ENCODE data around the gene MICALL1.

The MICALL1 gene

DNA sequence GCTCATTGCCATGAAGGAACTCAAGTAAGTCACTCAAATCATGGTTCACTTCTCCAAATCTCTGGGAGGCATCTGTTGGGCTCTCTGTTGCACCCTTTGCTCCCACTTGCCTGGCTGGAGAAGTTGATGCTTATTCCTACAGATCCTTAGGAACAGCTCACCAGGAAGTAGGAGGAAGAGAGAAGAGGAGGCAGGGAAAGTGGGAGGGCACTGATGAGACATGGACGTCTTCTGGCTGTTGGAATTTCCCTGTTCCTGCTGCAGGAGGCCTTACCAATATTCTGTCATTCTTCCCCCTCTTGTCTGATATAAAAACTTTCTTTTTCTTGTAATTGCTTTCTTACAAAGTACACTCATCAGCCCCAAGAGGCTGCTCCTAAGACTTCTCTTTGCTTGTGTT lies 61.0 kb downstream of the MICALL1 start:
- ChIA-PET CTCF (no interaction called here), POLR2A (no interaction called here)
- no peak for DNase-seq (ENCODE audit: extremely low spot score)
- TF ChIP-seq FOXK2 (IDR thresholded peaks at IDR 0.05) (no peak), L3MBTL2 (conservative IDR thresholded peaks at IDR 0.05) (no peak), ARNT (IDR thresholded peaks at IDR 0.05) (no peak), CTBP1 (IDR thresholded peaks at IDR 0.05; ENCODE audit: borderline replicate concordance) (no peak), HDGF (IDR thresholded peaks at IDR 0.05; ENCODE audit: borderline replicate concordance) (no peak), FOXM1 (IDR thresholded peaks at IDR 0.05; ENCODE audit: borderline replicate concordance) (no peak)
- TF ChIP-seq, protein P1, sequence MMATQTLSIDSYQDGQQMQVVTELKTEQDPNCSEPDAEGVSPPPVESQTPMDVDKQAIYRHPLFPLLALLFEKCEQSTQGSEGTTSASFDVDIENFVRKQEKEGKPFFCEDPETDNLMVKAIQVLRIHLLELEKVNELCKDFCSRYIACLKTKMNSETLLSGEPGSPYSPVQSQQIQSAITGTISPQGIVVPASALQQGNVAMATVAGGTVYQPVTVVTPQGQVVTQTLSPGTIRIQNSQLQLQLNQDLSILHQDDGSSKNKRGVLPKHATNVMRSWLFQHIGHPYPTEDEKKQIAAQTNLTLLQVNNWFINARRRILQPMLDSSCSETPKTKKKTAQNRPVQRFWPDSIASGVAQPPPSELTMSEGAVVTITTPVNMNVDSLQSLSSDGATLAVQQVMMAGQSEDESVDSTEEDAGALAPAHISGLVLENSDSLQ (IDR thresholded peaks at IDR 0.05), result no peak

DNA sequence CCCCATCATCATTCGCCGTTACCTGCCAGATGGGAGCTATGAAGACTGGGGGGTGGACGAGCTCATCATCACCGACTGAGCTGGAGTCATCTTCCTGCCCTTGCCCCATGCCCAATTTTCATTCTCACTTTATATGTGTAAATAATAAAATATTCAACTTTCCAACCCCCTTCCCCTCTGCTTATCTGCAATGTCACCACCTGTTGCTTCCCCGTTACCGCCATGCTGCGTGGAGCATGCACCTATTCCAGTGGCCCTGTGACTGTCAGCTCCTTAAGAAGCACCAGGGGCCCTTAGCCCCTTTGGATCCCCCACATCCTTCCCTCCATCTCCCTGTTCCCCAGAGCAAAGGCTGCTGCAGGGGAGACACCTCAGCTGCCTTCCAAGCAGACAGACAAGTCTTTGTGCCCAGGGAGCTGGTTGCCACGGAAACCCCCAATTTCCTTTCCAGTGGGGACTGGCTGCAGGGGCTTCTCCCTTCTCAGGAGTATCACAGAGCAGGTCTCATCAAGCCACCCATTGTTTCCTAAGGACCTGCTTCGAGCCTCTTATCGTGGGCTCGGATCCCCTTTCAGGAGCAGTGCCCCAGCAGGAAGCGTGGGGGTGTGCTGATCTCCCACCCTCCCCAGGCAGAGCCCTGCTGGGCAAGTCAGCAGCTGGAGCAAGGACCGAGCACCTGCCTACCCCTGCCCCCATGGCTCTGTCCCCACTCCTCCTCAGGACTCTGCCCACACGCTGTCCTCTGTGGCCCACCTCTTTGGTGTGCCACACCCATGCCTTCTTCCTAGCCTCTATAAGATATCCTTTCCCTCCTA lies 61.7 kb downstream of the MICALL1 start:
- CTCF ChIA-PET, result interaction anchor here (0.6 to 1.4 kb wide), 2 partner anchors 13 to 77 kb away, joined by 3 to 5 read pairs; no protein-coding TSS in a partner anchor
- TF ChIP-seq LEF1 (IDR thresholded peaks at IDR 0.05; ENCODE audit: borderline replicate concordance) (no peak), FOXM1 (IDR thresholded peaks at IDR 0.05; ENCODE audit: borderline replicate concordance) (no peak), BHLHE40 (IDR thresholded peaks at IDR 0.05; ENCODE audit: borderline replicate concordance) (no peak), FOXA1 (IDR thresholded peaks at IDR 0.05) (no peak), ELF4 (IDR thresholded peaks at IDR 0.05) (no peak)
- DNase-seq (ENCODE audit: extremely low spot score), result no peak
- POLR2A ChIA-PET, result no interaction called here

DNA sequence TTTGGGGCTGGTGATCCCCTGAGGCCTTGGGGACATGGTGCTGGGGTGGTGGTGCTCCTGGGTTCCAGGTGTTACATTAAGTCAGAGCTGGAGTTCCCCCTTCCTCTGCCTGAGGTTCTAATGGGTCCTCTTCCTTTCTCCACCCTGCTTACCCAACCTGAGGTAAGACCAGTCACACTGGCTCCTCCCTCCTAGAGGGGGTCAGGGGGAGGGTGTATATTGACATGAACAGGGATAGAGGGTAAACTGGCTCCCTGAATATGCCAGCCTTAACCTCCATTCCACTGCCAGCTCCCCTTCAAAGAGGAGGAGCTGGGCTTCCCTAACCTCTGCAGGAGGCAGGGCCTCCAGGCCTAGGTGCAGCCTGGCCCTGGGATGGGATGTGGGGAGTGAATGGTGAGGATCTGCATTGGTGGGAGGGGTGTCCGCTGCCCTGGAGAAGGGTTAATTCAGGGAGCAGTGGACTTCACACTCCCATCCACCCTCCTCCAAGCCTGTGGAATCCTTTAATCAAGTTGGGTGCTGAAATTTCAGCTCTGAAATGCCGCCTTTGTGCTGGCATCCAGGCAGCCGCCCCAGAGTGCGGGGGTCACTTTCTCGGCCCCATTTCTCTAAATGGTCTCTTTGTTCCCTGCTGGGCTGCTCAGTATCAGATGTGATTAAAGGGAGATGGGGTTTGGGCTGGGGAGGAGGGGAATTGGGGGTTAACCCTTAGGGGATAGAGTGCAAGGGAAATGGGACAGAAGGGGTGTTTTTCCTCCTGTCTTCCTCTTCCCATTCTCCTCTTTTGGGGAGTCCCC lies 62.6 kb downstream of the MICALL1 start:
- DNase-seq (ENCODE audit: extremely low spot score), result no peak
- TF ChIP-seq FOXA1 (IDR thresholded peaks at IDR 0.05) (no peak), FOXM1 (IDR thresholded peaks at IDR 0.05; ENCODE audit: borderline replicate concordance) (no peak), TARDBP (IDR thresholded peaks at IDR 0.05) (no peak), ELF4 (IDR thresholded peaks at IDR 0.05) (no peak), L3MBTL2 (conservative IDR thresholded peaks at IDR 0.05) (no peak), LEF1 (IDR thresholded peaks at IDR 0.05; ENCODE audit: borderline replicate concordance) (no peak), BHLHE40 (IDR thresholded peaks at IDR 0.05; ENCODE audit: borderline replicate concordance) (no peak), ZNF384 (IDR thresholded peaks at IDR 0.05) (no peak), SUZ12 (IDR thresholded peaks at IDR 0.05) (no peak)
- ChIA-PET CTCF (interaction anchor here (0.6 to 1.4 kb wide), 3 partner anchors 10 to 78 kb away, joined by 3 to 7 read pairs (median 5); no protein-coding TSS in a partner anchor), POLR2A (no interaction called here)

DNA sequence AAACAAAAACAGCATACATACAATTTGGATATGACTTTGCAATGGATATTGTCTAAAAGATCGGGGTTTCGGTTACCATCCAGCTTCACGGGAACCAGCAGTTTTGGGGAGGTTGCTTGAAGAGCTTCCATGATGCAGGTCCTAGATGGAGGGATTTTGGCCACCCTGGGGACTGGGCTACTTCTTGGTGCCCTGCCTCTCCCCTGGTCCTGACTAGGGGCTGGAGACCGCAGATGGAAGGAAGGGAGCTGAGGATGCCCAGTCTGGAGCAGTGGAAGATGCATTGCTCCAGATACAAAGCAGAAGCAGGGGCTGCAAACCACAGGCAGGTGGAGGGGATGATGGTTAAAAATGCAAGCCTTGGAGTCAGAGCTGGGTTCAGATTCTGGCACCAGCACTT lies 64.8 kb downstream of the MICALL1 start:
- TF ChIP-seq NFRKB (IDR thresholded peaks at IDR 0.05) (no peak), TARDBP (IDR thresholded peaks at IDR 0.05) (no peak), FOXA1 (IDR thresholded peaks at IDR 0.05) (no peak), LEF1 (IDR thresholded peaks at IDR 0.05; ENCODE audit: borderline replicate concordance) (no peak), HDGF (IDR thresholded peaks at IDR 0.05; ENCODE audit: borderline replicate concordance) (no peak), SUZ12 (IDR thresholded peaks at IDR 0.05) (no peak), SP1 (IDR thresholded peaks at IDR 0.05) (no peak), CTBP1 (IDR thresholded peaks at IDR 0.05; ENCODE audit: borderline replicate concordance) (no peak)
- TF ChIP-seq, protein P1 (IDR thresholded peaks at IDR 0.05), result no peak
- CTCF ChIA-PET, result interaction anchor here (0.9 kb wide), 1 partner anchor 133 kb away, joined by 3 read pairs; no protein-coding TSS in a partner anchor
- POLR2A ChIA-PET, result interaction anchor here (1.0 to 3.5 kb wide), 3 partner anchors 17 to 166 kb away, joined by 3 to 15 read pairs (median 5); partner anchors contain the start of genes C22orf23, MICALL1 and POLR2F

DNA sequence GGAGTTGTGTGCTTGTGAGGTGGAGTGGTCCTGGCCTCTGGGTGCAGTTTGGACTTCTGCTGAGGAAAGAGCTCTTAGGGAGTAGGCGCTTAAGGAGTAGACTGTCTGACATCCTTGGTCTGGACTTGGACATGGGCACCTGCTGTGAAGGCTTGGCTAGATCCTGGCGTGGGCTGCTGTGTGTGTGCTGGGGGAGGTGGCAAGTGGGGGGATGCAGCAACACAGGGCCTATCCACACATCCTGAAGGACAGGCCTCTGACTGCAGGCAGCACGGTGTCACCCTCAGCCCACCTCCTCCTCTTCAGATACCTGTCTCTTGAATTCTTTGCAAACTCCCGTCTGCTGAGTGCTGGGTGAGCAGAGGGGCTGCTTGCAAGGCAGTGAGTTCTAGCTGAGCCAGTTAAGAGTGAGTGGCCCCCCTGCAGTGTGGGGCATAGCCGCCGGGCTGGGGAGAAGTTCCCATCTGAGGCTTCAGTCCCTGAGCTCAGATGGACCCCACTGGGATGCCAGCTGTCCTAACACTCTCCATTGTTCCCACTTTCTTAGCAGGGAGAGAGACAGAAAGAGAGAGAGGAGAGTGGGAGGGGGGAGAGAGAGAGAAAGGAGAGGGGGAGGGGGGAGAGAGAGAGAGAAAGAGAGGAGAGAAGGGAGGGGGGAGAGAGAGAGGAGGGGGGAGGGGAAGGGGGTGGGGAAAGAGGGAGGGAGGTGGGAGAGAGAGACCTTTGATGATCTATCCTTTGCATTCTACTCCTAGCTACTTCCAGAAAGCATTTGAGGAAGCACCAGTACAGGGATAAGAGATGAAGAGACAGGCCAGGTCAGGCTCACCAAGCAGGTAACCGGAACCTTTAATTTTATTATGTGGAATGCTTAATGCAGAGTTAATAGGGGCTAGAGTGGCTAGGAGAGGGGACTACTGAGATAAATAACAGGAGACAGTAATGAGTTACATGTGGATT lies 65.7 kb downstream of the MICALL1 start:
- POLR2A ChIA-PET, result interaction anchor here (0.5 to 3.5 kb wide), 3 partner anchors 13 to 66 kb away, joined by 3 to 15 read pairs (median 5); partner anchors contain the start of genes C22orf23, MICALL1 and POLR2F
- TF ChIP-seq SP1 (IDR thresholded peaks at IDR 0.05), result no peak
- TF ChIP-seq HDGF (IDR thresholded peaks at IDR 0.05; ENCODE audit: borderline replicate concordance), result no peak
- no peak for TF ChIP-seq FOXM1 (IDR thresholded peaks at IDR 0.05; ENCODE audit: borderline replicate concordance)
- TF ChIP-seq, protein P1 (IDR thresholded peaks at IDR 0.05), result no peak
- no peak for TF ChIP-seq ARNT (IDR thresholded peaks at IDR 0.05)
- no peak for TF ChIP-seq LEF1 (IDR thresholded peaks at IDR 0.05; ENCODE audit: borderline replicate concordance)
- no peak for TF ChIP-seq TARDBP (IDR thresholded peaks at IDR 0.05)
- TF ChIP-seq FOXA1 (IDR thresholded peaks at IDR 0.05), result no peak
- no peak for TF ChIP-seq NFRKB (IDR thresholded peaks at IDR 0.05)
- TF ChIP-seq BHLHE40 (IDR thresholded peaks at IDR 0.05; ENCODE audit: borderline replicate concordance), result no peak
- no peak for TF ChIP-seq ELF4 (IDR thresholded peaks at IDR 0.05)
- TF ChIP-seq FOXK2 (IDR thresholded peaks at IDR 0.05), result no peak
- TF ChIP-seq L3MBTL2 (conservative IDR thresholded peaks at IDR 0.05), result no peak
- TF ChIP-seq CTBP1 (IDR thresholded peaks at IDR 0.05; ENCODE audit: borderline replicate concordance), result no peak
- no peak for TF ChIP-seq SUZ12 (IDR thresholded peaks at IDR 0.05)
- TF ChIP-seq ZNF384 (IDR thresholded peaks at IDR 0.05), result no peak
- CTCF ChIA-PET, result interaction anchor here (0.9 kb wide), 1 partner anchor 133 kb away, joined by 3 read pairs; no protein-coding TSS in a partner anchor
- DNase-seq (ENCODE audit: extremely low spot score), result no peak

More for the DNA sequence above, 64.8 kb downstream of the MICALL1 start:
- DNase-seq (ENCODE audit: extremely low spot score), result no peak

All from HEK293T (cell line).